HL-60 (cell line): ENCODE results near the gene TAOK2.

ENCODE experiments used
- DNase-seq, 2 experiments: peaks; one replicate each; pipeline ENCODE4 v3.0.0-alpha.2; 2010 to 2020; ENCODE audit warnings: low read depth in 1 of 2, low spot score in 1 of 2
- H3K27ac ChIP-seq: fragments of 250-450 bp; sonication (Bioruptor Pico); replicated peaks from 2 replicates; pipeline ENCODE4 v1.5.1; 2020; ENCODE audit warnings: mild to moderate bottlenecking, moderate library complexity
- H3K27me3 ChIP-seq: fragments of 250-450 bp; sonication (Bioruptor Pico); 2 replicates; pipeline ENCODE4 v1.5.1; 2021; ENCODE audit warnings: mild to moderate bottlenecking, moderate library complexity; ENCODE audit not compliant: insufficient read depth, poor library complexity, severe bottlenecking
- H3K4me3 ChIP-seq: replicated peaks from 2 replicates; pipeline ENCODE4 v1.5.1; 2011; ENCODE audit warnings: mild to moderate bottlenecking, control low read depth, low read length; ENCODE audit not compliant: insufficient read depth
- GABPA ChIP-seq: IDR thresholded peaks from 2 replicates; pipeline ENCODE4 v1.6.1; 2012; ENCODE audit warnings: low read depth
- POLR2AphosphoS5 ChIP-seq: IDR thresholded peaks from 2 replicates; pipeline ENCODE4 v1.6.1; 2012; ENCODE audit warnings: low read depth
- SPI1 ChIP-seq: IDR thresholded peaks from 2 replicates; pipeline ENCODE4 v1.6.1; 2012; ENCODE audit warnings: low read depth, mild to moderate bottlenecking, borderline replicate concordance
- TF ChIP-seq, protein P1 (sequence below): IDR thresholded peaks from one replicate; pipeline ENCODE4 v1.5.1; 2011; ENCODE audit warnings: low read length, control low read depth, inconsistent platforms; ENCODE audit not compliant: insufficient read depth
- TF ChIP-seq, protein P2 (sequence below): IDR thresholded peaks from 2 replicates; pipeline ENCODE4 v1.6.1; 2012; ENCODE audit warnings: low read depth; ENCODE audit not compliant: insufficient replicate concordance

Gene TAOK2

DNA sequence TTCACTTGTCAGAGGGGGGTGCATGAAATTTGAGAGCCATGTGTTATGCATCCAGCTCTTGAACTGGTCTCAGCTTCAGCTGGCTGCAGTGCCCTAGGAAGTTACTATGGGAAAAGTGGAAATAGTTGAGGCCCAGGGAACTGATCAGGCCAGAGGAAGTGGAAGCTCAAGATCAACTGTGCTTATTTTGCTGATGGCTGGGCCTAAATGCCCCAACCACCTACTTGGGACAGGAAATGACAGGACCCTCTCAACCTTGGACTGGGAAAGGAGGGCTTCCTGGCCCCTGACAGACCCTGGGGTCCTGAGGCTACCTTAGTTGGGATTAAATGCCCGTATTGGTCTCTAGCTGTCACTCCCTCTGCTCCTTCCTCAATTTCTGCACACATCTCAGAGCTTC is 1.2 kb upstream of the TAOK2 start:
- DNase-seq = peak in 1 of 2 experiments; percentile 33
- Histone ChIP-seq H3K27me3 (no peaks in the 10 kb centered on the region), H3K4me3 (no peak overlapping the region), H3K27ac (peak overlapping the region; percentile 72)
- no peak for TF ChIP-seq GABPA
- no peak for TF ChIP-seq POLR2AphosphoS5
- TF ChIP-seq SPI1 = peak; percentile 42; the same call in 1 of the 2 replicates

DNA sequence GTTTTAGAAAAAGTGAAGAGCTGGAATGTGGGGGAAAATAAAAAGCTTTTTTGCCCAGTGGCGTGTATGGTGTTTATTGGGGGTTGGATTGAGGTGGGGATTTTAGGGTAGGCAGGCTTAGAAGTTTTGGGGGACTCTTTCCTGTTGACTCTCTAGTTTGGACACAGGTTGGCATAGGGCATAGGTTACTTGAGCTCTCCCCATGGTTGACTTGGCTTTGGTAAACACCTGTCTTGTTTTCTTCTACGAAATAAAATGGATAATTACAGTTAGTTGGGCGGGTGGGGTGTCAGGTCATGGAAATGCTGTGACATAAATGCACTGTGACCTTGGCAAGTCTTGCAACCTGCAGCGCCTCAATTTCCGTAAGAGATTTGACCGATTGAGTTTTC is 680 bp upstream of the TAOK2 start:
- H3K4me3 ChIP-seq = no peak overlapping the region
- H3K27me3 ChIP-seq = no peaks in the 10 kb centered on the region
- TF ChIP-seq, protein P1, sequence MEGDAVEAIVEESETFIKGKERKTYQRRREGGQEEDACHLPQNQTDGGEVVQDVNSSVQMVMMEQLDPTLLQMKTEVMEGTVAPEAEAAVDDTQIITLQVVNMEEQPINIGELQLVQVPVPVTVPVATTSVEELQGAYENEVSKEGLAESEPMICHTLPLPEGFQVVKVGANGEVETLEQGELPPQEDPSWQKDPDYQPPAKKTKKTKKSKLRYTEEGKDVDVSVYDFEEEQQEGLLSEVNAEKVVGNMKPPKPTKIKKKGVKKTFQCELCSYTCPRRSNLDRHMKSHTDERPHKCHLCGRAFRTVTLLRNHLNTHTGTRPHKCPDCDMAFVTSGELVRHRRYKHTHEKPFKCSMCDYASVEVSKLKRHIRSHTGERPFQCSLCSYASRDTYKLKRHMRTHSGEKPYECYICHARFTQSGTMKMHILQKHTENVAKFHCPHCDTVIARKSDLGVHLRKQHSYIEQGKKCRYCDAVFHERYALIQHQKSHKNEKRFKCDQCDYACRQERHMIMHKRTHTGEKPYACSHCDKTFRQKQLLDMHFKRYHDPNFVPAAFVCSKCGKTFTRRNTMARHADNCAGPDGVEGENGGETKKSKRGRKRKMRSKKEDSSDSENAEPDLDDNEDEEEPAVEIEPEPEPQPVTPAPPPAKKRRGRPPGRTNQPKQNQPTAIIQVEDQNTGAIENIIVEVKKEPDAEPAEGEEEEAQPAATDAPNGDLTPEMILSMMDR = no peak
- TF ChIP-seq GABPA = no peak
- no peak for TF ChIP-seq SPI1
- TF ChIP-seq POLR2AphosphoS5 = no peak
- TF ChIP-seq, protein P2, sequence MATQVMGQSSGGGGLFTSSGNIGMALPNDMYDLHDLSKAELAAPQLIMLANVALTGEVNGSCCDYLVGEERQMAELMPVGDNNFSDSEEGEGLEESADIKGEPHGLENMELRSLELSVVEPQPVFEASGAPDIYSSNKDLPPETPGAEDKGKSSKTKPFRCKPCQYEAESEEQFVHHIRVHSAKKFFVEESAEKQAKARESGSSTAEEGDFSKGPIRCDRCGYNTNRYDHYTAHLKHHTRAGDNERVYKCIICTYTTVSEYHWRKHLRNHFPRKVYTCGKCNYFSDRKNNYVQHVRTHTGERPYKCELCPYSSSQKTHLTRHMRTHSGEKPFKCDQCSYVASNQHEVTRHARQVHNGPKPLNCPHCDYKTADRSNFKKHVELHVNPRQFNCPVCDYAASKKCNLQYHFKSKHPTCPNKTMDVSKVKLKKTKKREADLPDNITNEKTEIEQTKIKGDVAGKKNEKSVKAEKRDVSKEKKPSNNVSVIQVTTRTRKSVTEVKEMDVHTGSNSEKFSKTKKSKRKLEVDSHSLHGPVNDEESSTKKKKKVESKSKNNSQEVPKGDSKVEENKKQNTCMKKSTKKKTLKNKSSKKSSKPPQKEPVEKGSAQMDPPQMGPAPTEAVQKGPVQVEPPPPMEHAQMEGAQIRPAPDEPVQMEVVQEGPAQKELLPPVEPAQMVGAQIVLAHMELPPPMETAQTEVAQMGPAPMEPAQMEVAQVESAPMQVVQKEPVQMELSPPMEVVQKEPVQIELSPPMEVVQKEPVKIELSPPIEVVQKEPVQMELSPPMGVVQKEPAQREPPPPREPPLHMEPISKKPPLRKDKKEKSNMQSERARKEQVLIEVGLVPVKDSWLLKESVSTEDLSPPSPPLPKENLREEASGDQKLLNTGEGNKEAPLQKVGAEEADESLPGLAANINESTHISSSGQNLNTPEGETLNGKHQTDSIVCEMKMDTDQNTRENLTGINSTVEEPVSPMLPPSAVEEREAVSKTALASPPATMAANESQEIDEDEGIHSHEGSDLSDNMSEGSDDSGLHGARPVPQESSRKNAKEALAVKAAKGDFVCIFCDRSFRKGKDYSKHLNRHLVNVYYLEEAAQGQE = no peak
- DNase-seq = no peak
- H3K27ac ChIP-seq = peak overlapping the region; percentile 72

DNA sequence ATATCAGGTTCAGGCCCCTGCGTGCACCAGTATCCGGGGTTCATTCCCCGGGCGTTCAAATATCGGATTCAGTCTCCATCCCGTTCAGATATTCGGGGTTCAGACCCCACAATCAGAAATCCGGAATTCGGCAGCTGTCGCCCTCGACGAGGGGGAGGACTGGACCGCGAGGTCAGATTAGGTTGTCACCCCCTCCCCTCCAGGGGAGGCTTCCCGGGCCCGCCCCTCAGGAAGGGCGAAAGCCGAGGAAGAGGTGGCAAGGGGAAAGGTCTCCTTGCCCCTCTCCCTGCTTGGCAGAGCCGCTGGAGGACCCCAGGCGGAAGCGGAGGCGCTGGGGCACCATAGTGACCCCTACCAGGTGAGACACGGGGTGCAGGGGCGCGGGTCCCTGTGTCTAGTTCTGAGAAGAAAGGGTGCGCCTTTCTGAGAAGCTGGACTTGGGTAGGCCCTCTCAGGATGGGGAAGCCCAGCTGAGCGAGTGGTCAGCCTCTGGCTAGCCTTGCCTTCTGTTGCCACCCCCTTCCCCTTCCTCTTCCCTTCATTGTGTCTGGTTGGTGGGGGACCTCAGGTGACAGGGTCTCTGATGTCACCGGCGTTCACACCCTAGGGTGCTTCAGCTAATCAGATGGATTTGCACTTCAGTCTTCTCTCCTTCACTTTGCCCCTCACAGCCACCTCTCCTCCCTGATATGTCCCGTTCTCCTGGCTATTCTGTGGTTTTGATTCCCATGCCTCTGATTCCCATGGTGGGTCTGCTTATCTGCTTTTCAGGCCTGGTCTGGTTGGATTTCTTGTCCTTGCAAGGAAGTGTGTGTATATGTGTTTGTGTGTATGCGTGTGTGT is 844 bp downstream of the TAOK2 start:
- Histone ChIP-seq H3K27ac (peak overlapping the region; percentile 72), H3K4me3 (peak overlapping the region; percentile 85), H3K27me3 (no peaks in the 10 kb centered on the region)
- DNase-seq = peak; percentile 43 to 66
- TF ChIP-seq, protein P2 = no peak
- TF ChIP-seq POLR2AphosphoS5 (no peak), GABPA (no peak), SPI1 (no peak; the same call in 1 of the 2 replicates)
- TF ChIP-seq, protein P1 = no peak

DNA sequence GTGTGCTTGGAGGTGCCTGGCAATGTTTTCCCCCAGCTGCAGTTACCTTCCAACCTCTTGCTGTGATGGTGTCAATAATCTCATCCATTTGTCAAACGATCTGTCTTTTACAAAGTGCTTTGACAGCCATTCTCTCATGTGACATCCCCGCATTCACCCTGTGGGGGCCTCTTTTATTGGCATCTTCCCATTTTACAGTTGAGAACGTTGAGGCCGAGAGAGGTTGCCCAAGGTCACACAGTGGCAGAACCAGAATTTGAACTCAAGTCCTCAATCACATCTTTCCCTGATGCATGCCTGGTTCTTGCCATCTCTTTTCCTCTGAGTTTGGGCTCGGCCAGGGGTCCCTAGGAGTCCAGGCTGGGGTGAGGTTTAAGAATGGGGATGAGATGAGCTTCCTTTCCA is 1.5 kb downstream of the TAOK2 start:
- DNase-seq = no peak
- TF ChIP-seq GABPA (no peak), POLR2AphosphoS5 (no peak), SPI1 (no peak)
- TF ChIP-seq, protein P2 = no peak
- TF ChIP-seq, protein P1 = no peak
- Histone ChIP-seq H3K27ac (no peak overlapping the region), H3K4me3 (peak overlapping the region; percentile 85), H3K27me3 (no peaks in the 10 kb centered on the region)
